OCI-LY7 (cell line): ENCODE measurements around the gene LY86. TPM values are rescaled to one million over a fixed set of nuclear protein-coding genes. Genes with fewer than 3 reads are reported as not detected.

Experiments used
- BruUV-seq: library from RNA; stranded (reverse); fragments of 400-500 nt; replicated peaks from 2 replicates; lab custom pipeline; 2021; lab: Mats Ljungman, UMichigan
- CTCF ChIA-PET: fragments of 300-600 bp; sonication (Branson Sonifier 250); formaldehyde crosslinking; loops from one replicate; lab custom pipeline; 2022; ENCODE audit warnings: antibody characterized with exemption; ENCODE audit not compliant: unreplicated experiment; lab: Charles Lee
- POLR2A ChIA-PET: fragments of 300-600 bp; sonication (Branson Sonifier 250); formaldehyde crosslinking; loops from one replicate; lab custom pipeline; 2022; ENCODE audit warnings: antibody characterized with exemption; lab: Charles Lee
- DNase-seq: peaks from one replicate; pipeline ENCODE4 v3.0.0-alpha.2; 2015; ENCODE audit warnings: low spot score
- H2AFZ ChIP-seq: fragments of 200-600 bp; sonication (generic), shearing (Covaris generic); 2 replicates; pipeline ENCODE4 v1.6.1; 2014; ENCODE audit warnings: mild to moderate bottlenecking, antibody characterized with exemption, low read length, moderate library complexity
- H3K27ac ChIP-seq: fragments of 200-600 bp; sonication (generic); 2 replicates; pipeline ENCODE4 v1.5.1; 2014; ENCODE audit warnings: mixed run types, low read depth, mild to moderate bottlenecking, moderate library complexity, low read length, inconsistent platforms; ENCODE audit not compliant: poor library complexity, severe bottlenecking
- H3K36me3 ChIP-seq: fragments of 200-600 bp; sonication (generic); 2 replicates; pipeline ENCODE4 v1.6.1; 2014; ENCODE audit warnings: mild to moderate bottlenecking, antibody characterized with exemption, low read length, moderate library complexity, mixed read lengths; ENCODE audit not compliant: insufficient read depth
- H3K4me1 ChIP-seq: fragments of 200-600 bp; sonication (generic); 2 replicates; pipeline ENCODE4 v1.5.1; 2014; ENCODE audit warnings: mild to moderate bottlenecking, low read length; ENCODE audit not compliant: insufficient read depth, poor library complexity, severe bottlenecking
- H3K4me2 ChIP-seq: fragments of 200-600 bp; sonication (generic); 2 replicates; pipeline ENCODE4 v1.6.1; 2014; ENCODE audit warnings: mild to moderate bottlenecking, low read length
- H3K4me3 ChIP-seq: fragments of 200-600 bp; sonication (generic); 2 replicates; pipeline ENCODE4 v1.5.1; 2014; ENCODE audit warnings: mild to moderate bottlenecking, low read depth, low read length; ENCODE audit not compliant: poor library complexity, severe bottlenecking
- H3K79me2 ChIP-seq: fragments of 200-600 bp; sonication (generic); 2 replicates; pipeline ENCODE4 v1.6.1; 2016; ENCODE audit warnings: low read depth, mild to moderate bottlenecking, low read length, moderate library complexity, mixed read lengths; ENCODE audit not compliant: insufficient read depth
- H3K9me2 ChIP-seq: fragments of 200-600 bp; sonication (generic); 2 replicates; pipeline ENCODE4 v1.6.1; 2016; ENCODE audit warnings: mild to moderate bottlenecking, low read length, mixed read lengths; ENCODE audit not compliant: insufficient read depth
- H3K9me3 ChIP-seq: fragments of 200-600 bp; sonication (generic); 2 replicates; pipeline ENCODE4 v1.6.1; 2014; ENCODE audit warnings: mild to moderate bottlenecking, mixed run types, low read length, mixed read lengths
- H4K20me1 ChIP-seq: fragments of 200-600 bp; sonication (generic); 2 replicates; pipeline ENCODE4 v1.6.1; 2014; ENCODE audit warnings: mild to moderate bottlenecking, antibody characterized with exemption, low read length, moderate library complexity, mixed read lengths; ENCODE audit not compliant: insufficient read depth
- CTCF ChIP-seq: fragments of 200-600 bp; sonication (generic); conservative IDR thresholded peaks from 2 replicates; pipeline ENCODE4 v1.5.1; 2014; ENCODE audit warnings: mild to moderate bottlenecking, antibody characterized with exemption, low read length, moderate library complexity, mixed read lengths
- EZH2phosphoT487 ChIP-seq: fragments of 200-600 bp; sonication (generic); IDR thresholded peaks from 2 replicates; pipeline ENCODE4 v1.6.1; 2018; ENCODE audit warnings: low read depth, borderline replicate concordance, mild to moderate bottlenecking, mixed run types, antibody characterized with exemption, low read length, moderate library complexity, mixed read lengths
- intact Hi-C: fragments of 100-400 bp; cut with micrococcal nuclease; formaldehyde crosslinking; loops from one replicate; pipeline ENCODE4 v1.10.0; 2022; ENCODE audit not compliant: unreplicated experiment
- total RNA-seq, 2 experiments: library from RNA; depleted of rRNA in 1 of 2; stranded (reverse); fragments of >200 nt in 1 of 2; shearing (Covaris generic) in 1 of 2; gene quantifications; 2 replicates each; pipeline ENCODE4 v1.2.3, GENCODE V29; 2014 to 2022

Gene LY86
- total RNA-seq, 2 experiments from 2014 or later = 48.4 to 62.8 TPM

- ChIA-PET POLR2A (interaction anchor here (0.6 to 2.2 kb wide), 3 partner anchors 10 to 27 kb away, joined by 6 to 7 read pairs (median 6); no protein-coding TSS in a partner anchor), CTCF (no interaction called here)
- no peaks in the 10 kb centered on the region for H3K9me2 ChIP-seq
- no peak for DNase-seq
- BruUV-seq = no TSS peak
- H3K4me2 ChIP-seq = no peak overlapping the region
- no peaks in the 10 kb centered on the region for H4K20me1 ChIP-seq
- no peaks in the 10 kb centered on the region for H3K4me1 ChIP-seq
- no peaks in the 10 kb centered on the region for H3K9me3 ChIP-seq
- no peak overlapping the region for H3K4me3 ChIP-seq
- H3K79me2 ChIP-seq = no peaks in the 10 kb centered on the region
- H3K27ac ChIP-seq = no peak overlapping the region
- H2AFZ ChIP-seq = no peak overlapping the region
- intact Hi-C loops = no loop called here
- peaks cover 22% of the 10 kb centered on the region for H3K36me3 ChIP-seq
- TF ChIP-seq EZH2phosphoT487 (no peak), CTCF (no peak)
Observed at GRCh38 chr6:6559994-6560570, 28.4 kb upstream of the LY86 start.

- H3K79me2 ChIP-seq = no peaks in the 10 kb centered on the region
- no peak overlapping the region for H2AFZ ChIP-seq
- H3K36me3 ChIP-seq = peaks cover 22% of the 10 kb centered on the region
- H3K9me2 ChIP-seq = no peaks in the 10 kb centered on the region
- peak; percentile 56 for TF ChIP-seq CTCF
- no peak for TF ChIP-seq EZH2phosphoT487
- H3K4me2 ChIP-seq = no peak overlapping the region
- H3K4me1 ChIP-seq = no peaks in the 10 kb centered on the region
- intact Hi-C loops = no loop called here
- ChIA-PET CTCF (no interaction called here), POLR2A (interaction anchor here (0.6 kb wide), 1 partner anchor 9 kb away, joined by 6 read pairs; no protein-coding TSS in a partner anchor)
- H3K9me3 ChIP-seq = no peaks in the 10 kb centered on the region
- H3K27ac ChIP-seq = no peak overlapping the region
- peak; percentile 28 for DNase-seq
- no peaks in the 10 kb centered on the region for H4K20me1 ChIP-seq
- H3K4me3 ChIP-seq = no peak overlapping the region
- no TSS peak for BruUV-seq
Observed at GRCh38 chr6:6560909-6561308, 27.6 kb upstream of the LY86 start.

- Histone ChIP-seq H3K9me2 (no peaks in the 10 kb centered on the region), H3K36me3 (peaks cover 44% of the 10 kb centered on the region), H3K4me1 (no peaks in the 10 kb centered on the region), H3K9me3 (no peaks in the 10 kb centered on the region), H2AFZ (no peak overlapping the region), H3K79me2 (no peaks in the 10 kb centered on the region), H3K27ac (no peak overlapping the region), H4K20me1 (no peaks in the 10 kb centered on the region), H3K4me3 (no peak overlapping the region), H3K4me2 (no peak overlapping the region)
- ChIA-PET CTCF (no interaction called here), POLR2A (no interaction called here)
- no TSS peak for BruUV-seq
- intact Hi-C loops = no loop called here
- DNase-seq = no peak
- TF ChIP-seq CTCF (no peak), EZH2phosphoT487 (no peak)
Observed at GRCh38 chr6:6564154-6564553, 24.4 kb upstream of the LY86 start.
